ENCODE measurements around the gene ABI3BP.

GRCh38 chr3:100893590-100893989 lies 99.6 kb downstream of the ABI3BP start:
- TF ChIP-seq CTCF (IDR thresholded peaks at IDR 0.05) (peak in 3 of 4 donors; percentile 25 to 32 (median 29)), POLR2A (IDR thresholded peaks at IDR 0.05) (no peak)
